HEK293 (cell line): ENCODE measurements around the gene NPHP4.

Source experiments
- CTCF ChIA-PET: fragments of 350-600 bp; formaldehyde crosslinking; extraction: SDS; loops from one replicate; lab custom pipeline; 2021; ENCODE audit warnings: antibody characterized with exemption; lab: Yijun Ruan, JAX
- POLR2A ChIA-PET: fragments of 300-600 bp; formaldehyde crosslinking; extraction: SDS; loops from one replicate; lab custom pipeline; 2020; ENCODE audit warnings: antibody characterized with exemption, inconsistent platforms; lab: Yijun Ruan, JAX
- H3K27ac ChIP-seq: fragments of 200-500 bp; sonication (Bioruptor generic); 2 replicates; pipeline ENCODE4 v1.5.1; 2014; ENCODE audit warnings: low read depth, low read length, control low read depth, inconsistent platforms; ENCODE audit errors: extremely low read depth
- H3K36me3 ChIP-seq, 2 experiments: fragments of 200-500 bp in 1 of 2; sonication (Bioruptor generic) in 1 of 2; 1 replicate in 1 of 2; 2 replicates in 1 of 2; pipeline ENCODE4 v1.5.1; 2014 to 2017; ENCODE audit warnings: inconsistent platforms in 2 of 2, low read length in 2 of 2; ENCODE audit not compliant: control insufficient read depth in 2 of 2, insufficient read depth in 1 of 2
- H3K4me1 ChIP-seq: fragments of 200-500 bp; sonication (Bioruptor generic); 2 replicates; pipeline ENCODE4 v1.5.1; 2014; ENCODE audit warnings: mild to moderate bottlenecking, low read length, inconsistent platforms; ENCODE audit not compliant: control insufficient read depth, insufficient read depth
- H3K4me3 ChIP-seq: 2 replicates; pipeline ENCODE4 v1.5.1; 2011; ENCODE audit warnings: low read depth, mild to moderate bottlenecking, control low read depth, low read length, moderate library complexity
- H3K9me3 ChIP-seq: fragments of 200-500 bp; sonication (Bioruptor generic); 2 replicates; pipeline ENCODE4 v1.5.1; 2014; ENCODE audit warnings: low read depth, low read length, inconsistent platforms; ENCODE audit not compliant: control insufficient read depth, insufficient read depth
- ELK4 ChIP-seq: IDR thresholded peaks from 2 replicates; pipeline ENCODE4 v1.6.1; 2011; ENCODE audit warnings: mild to moderate bottlenecking, low read depth, low read length, borderline replicate concordance
- PATZ1 ChIP-seq: fragments of 450-650 bp; formaldehyde crosslinking; IDR thresholded peaks from 2 replicates; pipeline ENCODE4 v1.5.1; 2016; ENCODE audit warnings: missing biosample characterization, missing genetic modification characterization
- PRDM2 ChIP-seq: fragments of 450-650 bp; formaldehyde crosslinking; IDR thresholded peaks from 2 replicates; pipeline ENCODE4 v1.5.1; 2016; ENCODE audit warnings: missing biosample characterization, missing genetic modification characterization, borderline replicate concordance
- REST ChIP-seq: fragments of 450-650 bp; formaldehyde crosslinking; IDR thresholded peaks from 2 replicates; pipeline ENCODE4 v1.5.1; 2016; ENCODE audit warnings: missing biosample characterization, missing genetic modification characterization
- SALL2 ChIP-seq: fragments of 450-650 bp; formaldehyde crosslinking; IDR thresholded peaks from 2 replicates; pipeline ENCODE4 v1.5.0; 2017; ENCODE audit warnings: missing biosample characterization, mild to moderate bottlenecking, missing genetic modification characterization, borderline replicate concordance
- ZBTB10 ChIP-seq: fragments of 450-650 bp; formaldehyde crosslinking; IDR thresholded peaks from 2 replicates; pipeline ENCODE4 v1.5.1; 2016; ENCODE audit warnings: missing biosample characterization, missing genetic modification characterization
- ZBTB6 ChIP-seq: fragments of 450-650 bp; formaldehyde crosslinking; IDR thresholded peaks from 2 replicates; pipeline ENCODE4 v1.5.1; 2017; ENCODE audit warnings: missing biosample characterization, missing genetic modification characterization
- ZNF169 ChIP-seq: fragments of 450-650 bp; formaldehyde crosslinking; IDR thresholded peaks from 2 replicates; pipeline ENCODE4 v1.5.1; 2016; ENCODE audit warnings: missing biosample characterization, missing genetic modification characterization
- ZNF2 ChIP-seq: fragments of 450-650 bp; formaldehyde crosslinking; IDR thresholded peaks from 2 replicates; pipeline ENCODE4 v1.5.1; 2016; ENCODE audit warnings: missing biosample characterization, missing genetic modification characterization
- ZNF223 ChIP-seq: fragments of 450-650 bp; formaldehyde crosslinking; IDR thresholded peaks from 2 replicates; pipeline ENCODE4 v1.5.1; 2016; ENCODE audit warnings: missing biosample characterization, missing genetic modification characterization
- ZNF311 ChIP-seq: fragments of 450-650 bp; formaldehyde crosslinking; IDR thresholded peaks from 2 replicates; pipeline ENCODE4 v1.5.1; 2017; ENCODE audit warnings: missing biosample characterization, missing genetic modification characterization, borderline replicate concordance
- ZNF416 ChIP-seq: fragments of 450-650 bp; formaldehyde crosslinking; IDR thresholded peaks from 2 replicates; pipeline ENCODE4 v1.5.1; 2016; ENCODE audit warnings: missing biosample characterization, missing genetic modification characterization
- ZNF473 ChIP-seq: fragments of 450-650 bp; formaldehyde crosslinking; IDR thresholded peaks from 2 replicates; pipeline ENCODE4 v1.5.1; 2017; ENCODE audit warnings: missing biosample characterization, missing genetic modification characterization
- ZNF621 ChIP-seq: fragments of 450-650 bp; formaldehyde crosslinking; IDR thresholded peaks from 2 replicates; pipeline ENCODE4 v1.5.1; 2017; ENCODE audit warnings: missing biosample characterization, missing genetic modification characterization
- ZNF776 ChIP-seq: fragments of 450-650 bp; formaldehyde crosslinking; IDR thresholded peaks from 2 replicates; pipeline ENCODE4 v1.5.0; 2017; ENCODE audit warnings: missing biosample characterization, missing genetic modification characterization, borderline replicate concordance
- ZNF777 ChIP-seq: fragments of 450-650 bp; formaldehyde crosslinking; IDR thresholded peaks from 2 replicates; pipeline ENCODE4 v1.5.1; 2017; ENCODE audit warnings: missing biosample characterization, missing genetic modification characterization, borderline replicate concordance
- ZNF785 ChIP-seq: fragments of 450-650 bp; formaldehyde crosslinking; IDR thresholded peaks from 2 replicates; pipeline ENCODE4 v1.5.1; 2016; ENCODE audit warnings: missing biosample characterization, missing genetic modification characterization
- ZSCAN4 ChIP-seq: fragments of 450-650 bp; formaldehyde crosslinking; IDR thresholded peaks from 2 replicates; pipeline ENCODE4 v1.5.1; 2017; ENCODE audit warnings: missing biosample characterization, missing genetic modification characterization

NPHP4 gene

GRCh38 chr1:6030547-6031261, 38.5 kb upstream of the NPHP4 start:
- ChIA-PET POLR2A (no interaction called here), CTCF (interaction anchor here (1.3 kb wide), 1 partner anchor 13 kb away, joined by 3 read pairs; no protein-coding TSS in a partner anchor)
- Histone ChIP-seq H3K4me1 (no peaks in the 10 kb centered on the region), H3K4me3 (no peak overlapping the region), H3K36me3 (no peaks in the 10 kb centered on the region), H3K9me3 (no peaks in the 10 kb centered on the region), H3K27ac (no peak overlapping the region)
- TF ChIP-seq ZBTB10 (tag by site-specific recombination) = no peak
- no peak for TF ChIP-seq ZNF473 (tag by site-specific recombination)
- TF ChIP-seq ZSCAN4 = peak; percentile 55; the same call in 1 of the 2 replicates
- TF ChIP-seq ZNF785 (tag by site-specific recombination) = no peak
- no peak for TF ChIP-seq ZNF2
- no peak for TF ChIP-seq ZNF416 (tag by site-specific recombination)
- 0 out of 2 replicates have a peak, but pooled peaks have one; percentile 75 for TF ChIP-seq ZNF311 (tag by site-specific recombination)
- TF ChIP-seq PRDM2 (tag by site-specific recombination) = no peak
- peak; percentile 74; the same call in 1 of the 2 replicates for TF ChIP-seq SALL2
- peak; percentile 85; the same call in 1 of the 2 replicates for TF ChIP-seq ZNF776
- no peak for TF ChIP-seq ZBTB6 (tag by site-specific recombination)
- TF ChIP-seq PATZ1 = no peak
- no peak; the same call in 1 of the 2 replicates for TF ChIP-seq ZNF621 (tag by site-specific recombination)
- TF ChIP-seq ZNF223 (tag by site-specific recombination) = no peak
- no peak for TF ChIP-seq REST
- no peak for TF ChIP-seq ELK4
- no peak for TF ChIP-seq ZNF169 (tag by site-specific recombination)
- TF ChIP-seq ZNF777 (tag by site-specific recombination) = no peak
